ENCODE results near the gene CD96. TPM values are rescaled to one million over a fixed set of nuclear protein-coding genes. Genes with fewer than 3 reads are reported as not detected.

CD96 gene
- total RNA-seq, 1 donor from 2014 or later = 0.32 TPM

- H3K27me3 ChIP-seq = no peaks in the 10 kb centered on the region
- H3K9me3 ChIP-seq = peaks cover 0 to 5% of the 10 kb centered on the region in 2 donors
- no peak for DNase-seq (ENCODE audit: low spot score in 2 of 2)
- TF ChIP-seq CTCF (IDR thresholded peaks at IDR 0.05) = no peak
- intact Hi-C loops (cut with DNase I) = no loop called here
- H3K4me3 ChIP-seq = no peak overlapping the region
- no peak overlapping the region for H3K27ac ChIP-seq
- H3K4me1 ChIP-seq = no peaks in the 10 kb centered on the region
- no peaks in the 10 kb centered on the region for H3K36me3 ChIP-seq
Measured at GRCh38 chr3:111639316-111639715, 97.3 kb downstream of the CD96 start.

- no peak for TF ChIP-seq CTCF (IDR thresholded peaks at IDR 0.05)
Measured at GRCh38 chr3:111648991-111649579, 107.1 kb downstream of the CD96 start.

GRCh38 chr3:111650378-111651275 is 108.6 kb downstream of the CD96 start:
- TF ChIP-seq CTCF (IDR thresholded peaks at IDR 0.05) = no peak
- intact Hi-C loops (cut with DNase I) = no loop called here
- Histone ChIP-seq H3K27ac (no peak overlapping the region), H3K27me3 (no peaks in the 10 kb centered on the region), H3K36me3 (no peaks in the 10 kb centered on the region), H3K9me3 (no peaks in the 10 kb centered on the region), H3K4me3 (no peak overlapping the region), H3K4me1 (no peaks in the 10 kb centered on the region)
- no peak for DNase-seq (ENCODE audit: low spot score in 2 of 2)

More at GRCh38 chr3:111648991-111649579, 107.1 kb downstream of the CD96 start:
- DNase-seq (ENCODE audit: low spot score in 2 of 2) = no peak
- intact Hi-C loops (cut with DNase I) = no loop called here
- peaks cover 0 to 1% of the 10 kb centered on the region in 2 donors for H3K9me3 ChIP-seq
- H3K36me3 ChIP-seq = no peaks in the 10 kb centered on the region
- no peaks in the 10 kb centered on the region for H3K4me1 ChIP-seq
- no peaks in the 10 kb centered on the region for H3K27me3 ChIP-seq
- no peak overlapping the region for H3K4me3 ChIP-seq
- no peak overlapping the region for H3K27ac ChIP-seq

- Histone ChIP-seq H3K36me3 (no peaks in the 10 kb centered on the region), H3K9me3 (no peaks in the 10 kb centered on the region), H3K4me3 (no peak overlapping the region), H3K4me1 (no peaks in the 10 kb centered on the region), H3K27ac (no peak overlapping the region), H3K27me3 (no peaks in the 10 kb centered on the region)
- TF ChIP-seq CTCF (IDR thresholded peaks at IDR 0.05) = no peak
- intact Hi-C loops (cut with DNase I) = no loop called here
- DNase-seq (ENCODE audit: low spot score in 2 of 2) = no peak
Measured at GRCh38 chr3:111652492-111653180, 110.6 kb downstream of the CD96 start.

- TF ChIP-seq CTCF (IDR thresholded peaks at IDR 0.05) = no peak
Measured at GRCh38 chr3:111653766-111654165, 111.8 kb downstream of the CD96 start.

More at GRCh38 chr3:111653766-111654165, 111.8 kb downstream of the CD96 start:
- Histone ChIP-seq H3K27me3 (no peaks in the 10 kb centered on the region), H3K27ac (no peak overlapping the region), H3K4me3 (no peak overlapping the region), H3K9me3 (no peaks in the 10 kb centered on the region), H3K36me3 (no peaks in the 10 kb centered on the region), H3K4me1 (no peaks in the 10 kb centered on the region)
- intact Hi-C loops (cut with DNase I) = no loop called here
- no peak for DNase-seq (ENCODE audit: low spot score in 2 of 2)

Data from ascending aorta (tissue), 2 donors.